Measurements from ENCODE around the gene RAB11FIP5.

DNA sequence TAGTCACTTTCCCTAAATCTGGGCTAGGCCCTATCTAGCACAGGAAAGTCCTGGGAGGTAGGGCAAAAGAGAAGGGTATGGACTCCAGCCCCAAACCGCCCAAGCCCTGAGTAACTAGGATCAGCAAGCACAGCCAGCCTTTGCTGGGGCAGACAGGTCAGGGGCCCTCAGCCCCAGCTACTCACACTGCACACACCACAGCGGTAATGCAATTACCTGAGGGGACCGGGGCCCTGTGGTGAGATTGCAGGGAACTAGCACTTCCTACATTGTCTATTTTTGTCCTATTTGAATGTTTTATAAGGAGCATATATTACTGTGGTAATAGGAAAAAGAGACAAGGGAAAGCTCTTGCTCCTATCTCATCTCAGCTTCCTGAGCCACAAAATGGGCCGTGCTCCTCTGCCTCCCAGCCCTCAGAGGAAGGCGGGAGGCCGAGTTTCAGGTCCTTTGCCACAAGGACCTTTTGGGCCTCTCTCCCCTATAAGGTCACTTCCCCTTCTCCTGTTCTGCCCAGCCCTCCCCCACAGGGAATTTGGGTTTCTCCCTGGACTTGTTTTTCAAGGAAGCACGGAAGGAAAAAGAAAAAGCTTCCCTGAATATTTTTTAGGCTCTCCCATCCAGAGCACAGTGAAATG is 20.5 kb downstream of the RAB11FIP5 start:
- TF ChIP-seq, protein P1, sequence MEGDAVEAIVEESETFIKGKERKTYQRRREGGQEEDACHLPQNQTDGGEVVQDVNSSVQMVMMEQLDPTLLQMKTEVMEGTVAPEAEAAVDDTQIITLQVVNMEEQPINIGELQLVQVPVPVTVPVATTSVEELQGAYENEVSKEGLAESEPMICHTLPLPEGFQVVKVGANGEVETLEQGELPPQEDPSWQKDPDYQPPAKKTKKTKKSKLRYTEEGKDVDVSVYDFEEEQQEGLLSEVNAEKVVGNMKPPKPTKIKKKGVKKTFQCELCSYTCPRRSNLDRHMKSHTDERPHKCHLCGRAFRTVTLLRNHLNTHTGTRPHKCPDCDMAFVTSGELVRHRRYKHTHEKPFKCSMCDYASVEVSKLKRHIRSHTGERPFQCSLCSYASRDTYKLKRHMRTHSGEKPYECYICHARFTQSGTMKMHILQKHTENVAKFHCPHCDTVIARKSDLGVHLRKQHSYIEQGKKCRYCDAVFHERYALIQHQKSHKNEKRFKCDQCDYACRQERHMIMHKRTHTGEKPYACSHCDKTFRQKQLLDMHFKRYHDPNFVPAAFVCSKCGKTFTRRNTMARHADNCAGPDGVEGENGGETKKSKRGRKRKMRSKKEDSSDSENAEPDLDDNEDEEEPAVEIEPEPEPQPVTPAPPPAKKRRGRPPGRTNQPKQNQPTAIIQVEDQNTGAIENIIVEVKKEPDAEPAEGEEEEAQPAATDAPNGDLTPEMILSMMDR (IDR thresholded peaks at IDR 0.05): no peak
- no peak for TF ChIP-seq POLR2A (IDR thresholded peaks at IDR 0.05)
